HG02981 (cell line): Measurements from ENCODE around the gene ZNF513.
A peak's percentile ranks its signal among the peaks of the same experiment; 100 is the strongest.
"Not testable (repeated sequence)": the region's sequence is repeated elsewhere in the genome, so short reads cannot be mapped to it uniquely, and the experiment has no call there.

Experiments
- ATAC-seq: cut with Tn5 transposase; IDR thresholded peaks from one replicate; pipeline ENCODE4 v1.9.1; 2021; ENCODE audit warnings: mild to moderate bottlenecking, moderate library complexity; ENCODE audit not compliant: unreplicated experiment

The ZNF513 gene

DNA sequence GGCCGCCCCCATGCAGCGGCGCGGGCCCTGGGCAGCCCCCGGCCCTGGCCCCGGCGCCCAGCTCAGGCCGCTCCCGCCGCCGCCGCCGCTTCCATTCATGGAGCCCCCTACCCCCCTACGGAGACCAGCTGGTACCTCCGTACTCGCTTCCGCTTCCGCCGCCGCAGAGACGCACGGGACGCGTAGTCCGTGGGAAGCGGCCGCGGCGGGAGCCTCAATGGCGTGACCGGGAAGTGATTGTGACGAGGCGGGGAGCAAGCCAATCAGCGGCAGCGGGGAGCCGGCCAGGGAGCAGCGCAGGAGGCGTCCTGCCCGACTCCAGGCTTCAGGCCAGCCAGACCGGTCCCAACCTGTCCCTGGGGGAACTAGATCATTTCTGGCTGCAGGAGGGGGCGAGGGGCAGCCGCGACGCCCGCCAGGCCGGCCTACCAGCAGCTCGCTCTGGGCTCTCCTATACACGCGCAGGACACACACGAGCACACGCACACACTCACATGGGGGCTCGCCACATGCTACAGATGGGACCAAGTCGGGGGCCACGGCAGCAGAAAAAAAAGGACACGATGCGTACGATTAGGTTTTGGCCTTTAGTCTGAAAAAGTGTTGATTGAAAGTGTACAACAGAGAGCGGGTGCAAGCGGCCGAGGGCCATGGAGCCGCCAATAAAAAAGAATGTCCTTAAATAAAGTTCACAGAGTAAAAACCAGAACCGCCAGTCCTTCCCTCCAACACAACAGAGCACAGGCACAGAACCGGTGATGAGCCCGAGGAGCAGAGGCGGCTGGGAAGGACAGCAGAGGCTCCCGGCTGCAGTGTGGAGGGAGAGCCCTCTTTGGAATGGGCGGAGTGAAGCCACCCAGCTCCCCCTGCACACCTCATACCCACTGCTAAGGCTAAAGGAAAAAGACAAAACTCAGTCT lies at the start of gene ZNF513:
Gene ZNF513 (minus strand): TSS at position 109 of the 920 bp plus-strand sequence. CDS start 208 bp downstream, outside the sequence.
- peak; percentile 85 for ATAC-seq

- peak; percentile 67 for ATAC-seq
Observed at GRCh38 chr2:27428978-27429541, 48.5 kb upstream of the ZNF513 start.

DNA sequence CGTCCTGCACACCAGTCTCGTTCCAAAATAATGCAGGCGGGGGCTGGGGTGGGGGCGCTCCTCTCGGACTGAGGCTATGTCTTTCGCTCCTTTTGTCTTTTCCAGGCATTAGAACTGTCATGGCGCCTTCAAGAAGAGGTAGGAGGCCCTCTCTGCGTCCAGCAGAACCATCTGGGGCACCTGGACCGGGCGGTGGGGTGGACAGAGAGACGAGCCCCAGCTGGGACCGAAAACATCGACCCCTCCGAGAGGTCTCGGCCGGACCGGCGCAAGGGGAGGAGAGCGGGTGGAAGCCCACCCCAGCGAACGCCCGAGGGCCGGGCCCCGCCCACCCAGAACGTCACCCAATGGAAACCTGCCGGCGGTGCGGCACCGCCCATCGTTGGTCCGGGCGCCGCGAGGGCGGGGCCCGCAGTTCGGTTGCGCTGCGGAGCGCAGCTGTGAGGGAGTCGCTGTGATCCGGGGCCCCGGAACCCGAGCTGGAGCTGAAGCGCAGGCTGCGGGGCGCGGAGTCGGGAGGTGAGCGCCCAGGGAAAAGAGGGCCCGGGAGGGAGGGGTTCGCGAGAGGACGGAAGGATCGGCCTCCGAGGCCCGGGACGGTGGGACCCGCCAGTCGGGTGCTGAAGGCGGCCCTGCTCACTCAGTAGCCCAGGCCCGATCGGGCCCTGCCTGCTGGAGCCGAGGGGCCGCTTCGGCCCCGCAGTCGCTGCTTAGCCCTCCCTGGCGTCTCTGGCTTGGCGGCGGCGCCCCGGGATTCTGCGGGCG lies 47.9 kb upstream of the ZNF513 start, which contains the start of gene NRBP1:
Gene NRBP1 (plus strand): TSS at position 419 of the 765 bp plus-strand sequence. CDS start 4,643 bp downstream, outside the sequence.
- ATAC-seq = peak; percentile 89

DNA sequence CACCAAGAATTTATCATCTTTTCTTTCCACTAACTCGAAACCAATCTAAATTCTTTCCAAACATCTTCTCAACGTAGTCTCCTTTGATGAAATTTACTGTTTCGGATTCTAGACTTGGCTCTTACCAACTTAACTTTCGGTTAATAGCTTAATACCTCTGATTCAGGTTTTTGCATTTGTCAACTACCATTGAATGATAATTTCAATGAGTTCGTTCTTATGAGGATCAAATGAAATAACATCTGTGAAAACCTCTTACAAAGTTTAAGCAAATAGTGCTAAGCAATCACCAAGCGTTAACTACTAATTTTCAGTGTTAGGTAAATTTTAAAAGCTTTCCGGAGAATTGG lies 47.3 kb upstream of the ZNF513 start:
- no peak for ATAC-seq

GRCh38 chr2:27425039-27425438 lies 44.5 kb upstream of the ZNF513 start:
- ATAC-seq = not testable (repeated sequence)

DNA sequence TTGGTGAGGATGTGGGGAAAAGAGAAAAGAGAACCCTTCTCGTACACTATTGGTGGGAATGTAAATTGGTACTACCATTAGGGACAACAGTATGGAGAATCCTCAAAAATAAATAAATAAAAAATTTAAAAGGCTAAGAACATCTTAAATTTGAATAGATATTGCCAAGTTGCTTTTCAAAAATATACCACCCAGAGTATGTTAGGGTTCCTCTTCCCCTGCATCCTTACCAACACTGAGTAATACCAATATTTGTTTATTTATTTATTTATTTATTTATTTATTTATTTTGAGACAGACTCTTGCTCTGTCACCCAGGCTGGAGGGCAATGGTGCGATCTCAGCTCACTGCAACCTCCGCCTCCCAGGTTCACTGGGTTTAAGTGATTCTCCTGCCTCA lies 42.4 kb upstream of the ZNF513 start:
- ATAC-seq = no peak

GRCh38 chr2:27421660-27422250 lies 41.2 kb upstream of the ZNF513 start:
- ATAC-seq = no peak

DNA sequence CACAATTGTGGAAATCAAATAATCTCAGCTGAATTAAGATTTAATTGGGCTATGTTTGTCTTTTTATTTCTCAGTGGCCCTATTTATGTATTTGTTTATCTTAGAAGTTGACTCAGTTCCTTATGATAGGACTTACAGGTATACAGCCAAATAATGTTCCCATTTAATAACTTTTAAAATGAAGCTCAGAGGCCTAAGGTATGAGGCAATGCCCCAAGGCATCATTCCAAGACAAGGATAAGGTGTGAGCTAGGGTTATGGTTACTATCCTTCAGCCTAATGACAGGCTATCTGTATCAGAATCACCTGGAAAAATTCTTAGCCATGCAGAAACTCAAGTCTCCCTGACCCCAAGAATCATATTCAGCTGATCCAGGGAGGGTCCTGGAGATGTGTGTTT lies 40.5 kb upstream of the ZNF513 start:
- no peak for ATAC-seq

GRCh38 chr2:27416151-27416550 lies 35.6 kb upstream of the ZNF513 start:
- no peak for ATAC-seq

- no peak for ATAC-seq
Observed at GRCh38 chr2:27412419-27413152, 32.1 kb upstream of the ZNF513 start.

DNA sequence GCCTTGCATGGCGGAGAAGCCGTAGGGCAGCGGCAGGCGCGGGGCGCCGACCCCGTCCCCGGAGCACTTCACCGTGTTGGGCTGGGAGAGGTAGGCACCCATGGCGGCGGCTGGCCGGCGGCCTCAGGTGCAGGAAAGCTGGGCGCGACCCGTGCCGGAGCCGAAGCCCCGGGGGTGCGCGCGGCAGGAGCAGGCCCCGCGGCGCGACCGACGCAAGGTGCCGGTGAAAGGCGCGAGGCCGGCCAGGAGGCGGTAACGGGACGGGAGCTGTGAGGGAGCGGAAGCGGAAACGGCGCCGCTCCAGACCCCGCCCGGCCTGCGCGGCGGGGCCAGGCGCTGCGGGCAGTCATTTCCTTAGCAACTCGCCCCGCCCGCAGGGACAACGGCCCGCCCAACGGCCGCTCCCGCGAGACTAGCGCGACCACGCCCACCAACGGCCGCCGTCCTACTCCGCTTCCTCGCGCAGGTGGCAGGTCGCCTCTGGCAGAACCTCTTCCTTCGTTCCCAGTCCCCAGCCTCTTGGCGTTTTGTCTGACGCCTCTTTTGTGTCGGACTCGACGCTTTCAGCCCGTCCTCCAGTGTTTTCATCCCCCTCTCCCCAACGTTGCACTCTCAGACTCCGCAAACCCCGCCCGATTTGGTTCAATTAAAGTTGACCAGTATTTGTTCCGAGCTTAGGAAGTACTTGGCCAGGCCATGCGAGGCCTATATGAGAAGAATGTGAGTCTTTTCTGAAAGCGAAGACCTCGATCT lies 29.0 kb upstream of the ZNF513 start, which contains the start of gene PPM1G:
Gene PPM1G (minus strand): TSS at position 271 of the 753 bp plus-strand sequence. CDS start 169 bp downstream, at position 102.
- ATAC-seq = peak; percentile 95

DNA sequence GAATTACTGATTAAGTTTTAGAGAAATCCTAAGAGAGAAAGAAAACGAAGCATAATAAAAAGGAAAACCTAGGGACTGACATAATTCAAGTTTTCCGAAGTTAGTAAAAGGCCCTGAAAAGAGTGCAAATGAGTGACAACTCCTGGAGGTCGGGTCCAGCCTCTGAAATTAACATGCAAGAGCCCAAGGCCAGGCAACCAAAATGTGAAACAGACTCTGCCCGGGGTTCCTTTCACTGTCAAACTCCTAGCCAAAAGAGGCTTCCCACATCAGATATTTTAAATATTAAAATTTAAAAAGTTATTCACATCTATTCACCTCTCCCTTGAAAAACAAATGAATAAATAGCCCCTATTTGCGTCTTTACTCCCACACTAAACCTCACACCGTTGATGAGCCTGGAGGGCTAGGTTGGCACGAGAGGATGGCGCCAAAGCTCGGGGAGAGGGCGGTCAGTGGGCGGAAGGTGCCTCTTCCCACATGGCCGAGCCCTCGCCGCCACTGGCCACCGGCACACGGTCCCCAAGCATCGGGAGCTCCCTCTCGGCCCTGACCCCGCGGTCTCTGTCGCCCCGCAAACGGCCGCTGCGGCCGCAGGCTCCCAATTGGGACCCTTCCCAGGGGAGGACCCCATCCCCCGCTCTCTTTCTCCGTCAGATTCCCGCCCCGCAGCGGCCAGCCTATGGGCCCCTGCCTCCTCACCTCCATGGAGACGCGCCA lies 28.2 kb upstream of the ZNF513 start:
- ATAC-seq = peak; percentile 32

GRCh38 chr2:27407798-27408491 lies 27.4 kb upstream of the ZNF513 start:
- no peak for ATAC-seq

DNA sequence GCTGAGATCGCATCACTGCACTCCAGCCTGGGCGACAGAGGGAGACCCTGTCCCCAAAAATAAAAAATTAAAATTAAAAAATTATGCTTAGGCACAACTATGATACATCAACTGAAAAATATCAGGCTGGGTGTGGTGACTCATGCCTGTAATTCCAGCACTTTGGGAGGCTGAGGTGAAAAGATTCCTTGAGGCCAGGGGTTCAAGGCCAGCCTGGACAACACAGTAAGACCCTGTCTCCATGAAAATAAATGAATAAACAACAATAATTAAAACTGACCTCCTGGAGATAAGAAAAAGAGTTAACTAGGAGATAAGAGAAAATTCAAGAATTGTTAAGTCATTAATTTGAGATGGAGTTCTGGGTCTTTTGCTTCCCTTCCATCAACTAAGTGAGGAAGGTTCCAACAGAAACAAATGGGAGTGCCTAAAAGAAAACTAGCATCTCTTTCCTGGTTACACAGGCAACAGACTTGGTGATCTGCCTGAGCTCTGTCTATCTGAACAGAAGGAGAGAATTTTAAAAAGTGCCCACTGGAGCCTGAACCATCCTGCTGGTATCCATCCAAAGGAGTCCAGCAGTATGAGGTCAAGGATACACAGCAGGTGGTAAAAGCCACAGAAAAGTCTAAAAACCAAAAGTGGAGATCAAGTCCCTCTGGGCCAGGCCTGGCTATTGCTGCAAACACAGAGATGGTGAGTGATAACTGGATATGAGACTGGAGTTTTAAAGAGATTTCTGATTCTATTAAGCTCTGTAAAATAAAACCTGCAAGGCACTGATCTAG lies 20.0 kb upstream of the ZNF513 start:
- no peak for ATAC-seq

GRCh38 chr2:27398962-27399361 lies 18.4 kb upstream of the ZNF513 start:
- no peak for ATAC-seq

DNA sequence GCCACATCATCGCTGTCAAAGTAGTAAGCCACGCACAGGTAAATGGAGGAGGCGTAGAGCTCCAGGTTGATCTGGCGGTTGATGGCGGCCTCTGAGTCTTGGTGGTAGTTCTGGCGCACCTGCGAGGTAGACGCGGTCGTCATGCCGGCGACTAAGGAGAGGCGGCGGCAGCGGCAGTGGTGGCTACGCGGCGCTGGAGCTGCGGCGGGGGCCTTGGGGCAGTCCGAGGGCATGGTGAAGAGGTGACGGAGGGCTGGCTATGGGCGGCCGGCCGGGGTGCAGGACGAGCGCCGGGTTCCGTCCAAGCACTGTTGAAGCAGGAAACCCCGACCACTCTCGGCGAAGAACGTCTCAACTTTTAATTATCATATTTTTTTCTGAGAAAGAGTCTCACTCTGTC lies 12.7 kb upstream of the ZNF513 start:
- no peak for ATAC-seq

DNA sequence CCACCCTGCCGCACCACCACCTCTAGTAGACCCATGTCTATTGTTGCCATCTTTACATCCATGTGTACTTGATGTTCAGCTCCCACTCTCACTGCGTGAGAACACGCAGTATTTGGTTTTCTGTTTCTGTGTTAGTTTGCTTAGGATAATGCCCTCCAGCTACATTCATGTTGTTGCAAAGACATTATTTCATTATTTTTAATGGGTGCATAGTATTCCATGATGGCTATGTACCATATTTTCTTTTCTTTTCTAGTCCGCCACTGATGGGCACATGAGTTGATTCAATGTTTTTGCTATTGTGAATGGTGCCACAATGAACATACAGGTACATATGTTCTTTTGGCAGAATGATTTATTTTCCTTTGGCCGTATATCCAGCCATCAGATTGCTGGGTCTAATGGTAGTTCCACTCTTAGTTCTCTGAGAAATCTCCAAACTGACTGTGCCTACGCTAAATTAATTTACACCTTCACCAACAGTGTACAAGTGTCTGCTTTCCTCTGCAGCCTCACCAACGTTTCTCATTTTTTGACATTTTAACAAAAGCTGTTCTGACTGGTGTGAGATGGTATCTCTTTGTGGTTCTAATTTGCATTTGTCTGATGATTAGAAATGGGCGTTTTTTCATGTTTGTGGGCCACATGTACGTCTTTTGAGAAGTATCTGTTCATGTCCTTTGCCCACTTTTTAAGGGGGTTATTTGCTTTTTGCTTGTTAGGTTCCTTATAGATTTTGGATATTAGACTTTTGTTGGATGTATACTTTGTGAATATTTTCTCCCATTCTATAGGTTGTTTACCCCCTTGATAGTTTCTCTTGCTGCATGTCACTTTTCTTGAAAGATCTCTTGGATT lies 10.5 kb upstream of the ZNF513 start:
- no peak for ATAC-seq
